Activated CD8-positive, alpha-beta T cell treated with anti-CD3 and anti-CD28 coated beads, Interleukin-2, amount 10 ng/mL, durations not matched to agents 7 days and 5 days (primary cell): ENCODE data around the gene OLFM4. TPM values are rescaled to one million over a fixed set of nuclear protein-coding genes. Genes with fewer than 3 reads are reported as not detected.

Experiments
- ATAC-seq: fragments of 150-1000 bp; cut with Tn5 transposase; one replicate; pipeline ENCODE4 v1.10.0; 2021; ENCODE audit warnings: moderate library complexity
- CTCF ChIA-PET: fragments of 350-600 bp; sonication (Branson Sonifier 250); formaldehyde crosslinking; loops from one replicate; lab custom pipeline; 2021; ENCODE audit warnings: antibody characterized with exemption; lab: Charles Lee
- POLR2A ChIA-PET: fragments of 350-600 bp; sonication (Branson Sonifier 250); formaldehyde crosslinking; loops from one replicate; lab custom pipeline; 2021; ENCODE audit warnings: antibody characterized with exemption; lab: Charles Lee
- DNase-seq: peaks from one replicate; pipeline ENCODE4 v3.0.0-alpha.2; 2020
- H3K27ac Mint-ChIP-seq: one replicate; pipeline ENCODE4 v1.8.0; 2021; ENCODE audit warnings: mild to moderate bottlenecking, mixed read lengths
- H3K27me3 Mint-ChIP-seq: one replicate; pipeline ENCODE4 v1.8.0; 2021; ENCODE audit warnings: low read depth, mixed read lengths
- H3K36me3 Mint-ChIP-seq: one replicate; pipeline ENCODE4 v1.8.0; 2021; ENCODE audit warnings: low read depth, mixed read lengths
- H3K4me1 Mint-ChIP-seq: one replicate; pipeline ENCODE4 v1.8.0; 2021; ENCODE audit warnings: low read depth, mixed read lengths
- H3K4me3 Mint-ChIP-seq: one replicate; pipeline ENCODE4 v1.8.0; 2021; ENCODE audit warnings: mild to moderate bottlenecking, mixed read lengths
- H3K9me3 Mint-ChIP-seq: one replicate; pipeline ENCODE4 v1.8.0; 2022; ENCODE audit warnings: mixed read lengths; ENCODE audit not compliant: insufficient read depth
- total RNA-seq, 2 experiments: library from RNA; stranded (reverse); gene quantifications; one replicate each; pipeline ENCODE4 v1.2.3, GENCODE V29; 2021

OLFM4 gene
- total RNA-seq, 2 experiments from 2014 or later, result not detected

GRCh38 chr13:53017433-53017970, 11.1 kb upstream of the OLFM4 start:
- ATAC-seq, result no peak
- CTCF ChIA-PET, result no interaction called here
- Mint-ChIP-seq H3K27me3 (peaks cover 1% of the 10 kb centered on the region), H3K27ac (no peak overlapping the region), H3K4me1 (no peaks in the 10 kb centered on the region), H3K36me3 (no peaks in the 10 kb centered on the region), H3K9me3 (no peaks in the 10 kb centered on the region), H3K4me3 (no peak overlapping the region)
- POLR2A ChIA-PET, result no interaction called here
- DNase-seq, result no peak

- H3K27me3 Mint-ChIP-seq, result peaks cover 1% of the 10 kb centered on the region
- no peak for DNase-seq
- no peak for ATAC-seq
- H3K4me1 Mint-ChIP-seq, result no peaks in the 10 kb centered on the region
- H3K36me3 Mint-ChIP-seq, result no peaks in the 10 kb centered on the region
- ChIA-PET CTCF (no interaction called here), POLR2A (no interaction called here)
- H3K4me3 Mint-ChIP-seq, result no peak overlapping the region
- no peak overlapping the region for H3K27ac Mint-ChIP-seq
- H3K9me3 Mint-ChIP-seq, result no peaks in the 10 kb centered on the region
These were observed 9.6 kb upstream of the OLFM4 start for GRCh38 chr13:53018690-53019647.

- Mint-ChIP-seq H3K4me1 (no peaks in the 10 kb centered on the region), H3K36me3 (no peaks in the 10 kb centered on the region), H3K9me3 (no peaks in the 10 kb centered on the region), H3K27ac (no peak overlapping the region), H3K27me3 (peaks cover 1% of the 10 kb centered on the region), H3K4me3 (no peak overlapping the region)
- no peak for ATAC-seq
- POLR2A ChIA-PET, result no interaction called here
- CTCF ChIA-PET, result interaction anchor here (1.5 kb wide), 1 partner anchor 52 kb away, joined by 4 read pairs; no protein-coding TSS in a partner anchor
- DNase-seq, result no peak
These were observed 7.8 kb upstream of the OLFM4 start for GRCh38 chr13:53020764-53021335.

- Mint-ChIP-seq H3K4me3 (no peak overlapping the region), H3K9me3 (no peaks in the 10 kb centered on the region), H3K27ac (no peak overlapping the region), H3K36me3 (no peaks in the 10 kb centered on the region), H3K4me1 (no peaks in the 10 kb centered on the region), H3K27me3 (peaks cover 1% of the 10 kb centered on the region)
- CTCF ChIA-PET, result no interaction called here
- DNase-seq, result no peak
- POLR2A ChIA-PET, result no interaction called here
- ATAC-seq, result no peak
These were observed 5.4 kb upstream of the OLFM4 start for GRCh38 chr13:53023246-53023645.

- CTCF ChIA-PET, result no interaction called here
- no peaks in the 10 kb centered on the region for H3K9me3 Mint-ChIP-seq
- POLR2A ChIA-PET, result no interaction called here
- H3K4me1 Mint-ChIP-seq, result no peaks in the 10 kb centered on the region
- no peak overlapping the region for H3K27ac Mint-ChIP-seq
- no peaks in the 10 kb centered on the region for H3K27me3 Mint-ChIP-seq
- no peaks in the 10 kb centered on the region for H3K36me3 Mint-ChIP-seq
- ATAC-seq (no peak), DNase-seq (no peak)
- no peak overlapping the region for H3K4me3 Mint-ChIP-seq
These were observed 550 bp upstream of the OLFM4 start for GRCh38 chr13:53028063-53028462.

GRCh38 chr13:53032849-53033248, 4.2 kb downstream of the OLFM4 start:
- H3K4me1 Mint-ChIP-seq, result no peaks in the 10 kb centered on the region
- ATAC-seq, result no peak
- ChIA-PET POLR2A (no interaction called here), CTCF (no interaction called here)
- no peaks in the 10 kb centered on the region for H3K9me3 Mint-ChIP-seq
- no peak for DNase-seq
- no peak overlapping the region for H3K4me3 Mint-ChIP-seq
- no peaks in the 10 kb centered on the region for H3K27me3 Mint-ChIP-seq
- H3K36me3 Mint-ChIP-seq, result no peaks in the 10 kb centered on the region
- H3K27ac Mint-ChIP-seq, result no peak overlapping the region

- ATAC-seq (no peak), DNase-seq (no peak)
- H3K27me3 Mint-ChIP-seq, result no peaks in the 10 kb centered on the region
- H3K9me3 Mint-ChIP-seq, result no peaks in the 10 kb centered on the region
- H3K4me1 Mint-ChIP-seq, result no peaks in the 10 kb centered on the region
- H3K4me3 Mint-ChIP-seq, result no peak overlapping the region
- no peaks in the 10 kb centered on the region for H3K36me3 Mint-ChIP-seq
- POLR2A ChIA-PET, result no interaction called here
- no peak overlapping the region for H3K27ac Mint-ChIP-seq
- CTCF ChIA-PET, result no interaction called here
These were observed 10.4 kb downstream of the OLFM4 start for GRCh38 chr13:53038993-53039392.

GRCh38 chr13:53041968-53042516, 13.4 kb downstream of the OLFM4 start:
- ChIA-PET POLR2A (no interaction called here), CTCF (interaction anchor here (1.2 kb wide), 1 partner anchor 74 kb away, joined by 4 read pairs; no protein-coding TSS in a partner anchor)
- no peak overlapping the region for H3K27ac Mint-ChIP-seq
- H3K27me3 Mint-ChIP-seq, result no peaks in the 10 kb centered on the region
- no peak for ATAC-seq
- no peak for DNase-seq
- H3K9me3 Mint-ChIP-seq, result no peaks in the 10 kb centered on the region
- no peaks in the 10 kb centered on the region for H3K4me1 Mint-ChIP-seq
- no peak overlapping the region for H3K4me3 Mint-ChIP-seq
- H3K36me3 Mint-ChIP-seq, result no peaks in the 10 kb centered on the region

GRCh38 chr13:53042877-53043276, 14.3 kb downstream of the OLFM4 start:
- Mint-ChIP-seq H3K36me3 (no peaks in the 10 kb centered on the region), H3K27me3 (no peaks in the 10 kb centered on the region), H3K9me3 (no peaks in the 10 kb centered on the region), H3K4me1 (no peaks in the 10 kb centered on the region), H3K4me3 (no peak overlapping the region), H3K27ac (no peak overlapping the region)
- CTCF ChIA-PET, result interaction anchor here (1.2 kb wide), 1 partner anchor 75 kb away, joined by 4 read pairs; no protein-coding TSS in a partner anchor
- DNase-seq (no peak), ATAC-seq (no peak)
- POLR2A ChIA-PET, result no interaction called here

- Mint-ChIP-seq H3K4me1 (no peaks in the 10 kb centered on the region), H3K4me3 (no peak overlapping the region), H3K36me3 (no peaks in the 10 kb centered on the region), H3K27ac (no peak overlapping the region), H3K9me3 (no peaks in the 10 kb centered on the region), H3K27me3 (no peaks in the 10 kb centered on the region)
- ATAC-seq (no peak), DNase-seq (no peak)
- ChIA-PET POLR2A (no interaction called here), CTCF (no interaction called here)
These were observed 14.8 kb downstream of the OLFM4 start for GRCh38 chr13:53043398-53043797.

- H3K4me1 Mint-ChIP-seq, result no peaks in the 10 kb centered on the region
- no peak overlapping the region for H3K27ac Mint-ChIP-seq
- no peak overlapping the region for H3K4me3 Mint-ChIP-seq
- H3K36me3 Mint-ChIP-seq, result no peaks in the 10 kb centered on the region
- no peaks in the 10 kb centered on the region for H3K9me3 Mint-ChIP-seq
- DNase-seq, result no peak
- no peaks in the 10 kb centered on the region for H3K27me3 Mint-ChIP-seq
- ATAC-seq, result no peak
- ChIA-PET CTCF (no interaction called here), POLR2A (no interaction called here)
These were observed 16.6 kb downstream of the OLFM4 start for GRCh38 chr13:53045189-53045588.

- DNase-seq, result no peak
- no peaks in the 10 kb centered on the region for H3K36me3 Mint-ChIP-seq
- no peaks in the 10 kb centered on the region for H3K4me1 Mint-ChIP-seq
- H3K27me3 Mint-ChIP-seq, result no peaks in the 10 kb centered on the region
- ATAC-seq, result no peak
- H3K27ac Mint-ChIP-seq, result no peak overlapping the region
- ChIA-PET POLR2A (no interaction called here), CTCF (no interaction called here)
- no peak overlapping the region for H3K4me3 Mint-ChIP-seq
- H3K9me3 Mint-ChIP-seq, result no peaks in the 10 kb centered on the region
These were observed 20.3 kb downstream of the OLFM4 start for GRCh38 chr13:53048880-53049279.
